K562 (cell line): ENCODE data around the gene EIF5B. TPM values are rescaled to one million over a fixed set of nuclear protein-coding genes. Genes with fewer than 3 reads are reported as not detected.

Experiments used
- ATAC-seq: fragments of 200-7000 bp; cut with Tn5 transposase; 3 replicates; pipeline ENCODE4 v1.9.1; 2020; ENCODE audit warnings: moderate library complexity
- BruUV-seq: library from RNA; stranded (reverse); fragments of 400-500 nt; replicated peaks from 2 replicates; lab custom pipeline; 2021; lab: Mats Ljungman, UMichigan
- CTCF ChIA-PET: fragments of 300-600 bp; formaldehyde crosslinking; extraction: SDS; loops from one replicate; lab custom pipeline; 2021; ENCODE audit warnings: low intra/inter-chr PET ratio; lab: Yijun Ruan, JAX
- POLR2A ChIA-PET: fragments of 300-600, 350-650 bp; sonication (Branson Sonifier 250); formaldehyde crosslinking; extraction: SDS; loops from one replicate; lab custom pipeline; 2021; ENCODE audit warnings: antibody characterized with exemption, inconsistent platforms; lab: Yijun Ruan, JAX
- DNase-seq, 4 experiments: peaks; one replicate each; pipeline versions ENCODE4 v3.0.0 to v3.0.0-alpha.2; 2011 to 2018; ENCODE audit warnings: low spot score in 3 of 4, mixed read lengths in 3 of 4; ENCODE audit errors: extremely low read depth in 1 of 4
- FAIRE-seq: peaks from 2 replicates; lab custom pipeline; 2011; peaks lifted over from hg19 to GRCh38; lab: Jason Lieb, UNC
- H2AFZ ChIP-seq: 2 replicates; pipeline ENCODE4 v1.6.0; 2011; ENCODE audit warnings: low read depth, low read length, control low read depth, inconsistent platforms
- H3K27ac ChIP-seq: fragments of 200-600 bp; 3 replicates; pipeline ENCODE4 v1.8.0; 2011; ENCODE audit warnings: low read depth, mild to moderate bottlenecking, control low read depth, inconsistent platforms, low read length, moderate library complexity, mixed read lengths; ENCODE audit errors: extremely low read depth
- H3K27me3 ChIP-seq, 2 experiments: fragments of 300-600 bp in 1 of 2; 2 replicates in 1 of 2; 3 replicates in 1 of 2; pipeline versions ENCODE4 v1.6.0 to v1.8.0; 2011; ENCODE audit warnings: inconsistent platforms in 2 of 2, low read length in 2 of 2, mild to moderate bottlenecking in 1 of 2, mixed read lengths in 1 of 2, moderate library complexity in 1 of 2; ENCODE audit not compliant: control insufficient read depth in 2 of 2, insufficient read depth in 2 of 2
- H3K36me3 ChIP-seq: fragments of 300-600 bp; 3 replicates; pipeline ENCODE4 v1.8.0; 2011; ENCODE audit warnings: mild to moderate bottlenecking, low read length, inconsistent platforms; ENCODE audit not compliant: control insufficient read depth, insufficient read depth
- H3K4me1 ChIP-seq, 2 experiments: fragments of 200-600 bp in 1 of 2; replicated peaks in 1 of 2; 2 replicates in 1 of 2; 3 replicates in 1 of 2; pipeline versions ENCODE4 v1.5.1 to v1.8.0; 2011; ENCODE audit warnings: inconsistent platforms in 2 of 2, low read length in 2 of 2, mild to moderate bottlenecking in 1 of 2, mixed read lengths in 1 of 2, moderate library complexity in 1 of 2; ENCODE audit not compliant: control insufficient read depth in 2 of 2, insufficient read depth in 2 of 2
- H3K4me2 ChIP-seq: 2 replicates; pipeline ENCODE4 v1.6.1; 2011; ENCODE audit warnings: low read length, control low read depth, inconsistent platforms, mixed read lengths; ENCODE audit not compliant: insufficient read depth
- H3K4me3 ChIP-seq: fragments of 200-600 bp; sonication (generic), shearing (Covaris generic); 2 replicates; pipeline ENCODE4 v1.5.1; 2016; ENCODE audit warnings: control low read depth, inconsistent platforms
- H3K79me2 ChIP-seq: fragments of 200-600 bp; 3 replicates; pipeline ENCODE4 v1.8.0; 2011; ENCODE audit warnings: low read length, inconsistent platforms; ENCODE audit not compliant: control insufficient read depth, insufficient read depth
- H3K9ac ChIP-seq, 2 experiments: 2 replicates each; pipeline versions ENCODE4 v1.6.0 to v1.6.1; 2011; ENCODE audit warnings: low read depth in 2 of 2, low read length in 2 of 2, control low read depth in 1 of 2, inconsistent platforms in 1 of 2, mild to moderate bottlenecking in 1 of 2, mixed read lengths in 1 of 2; ENCODE audit not compliant: insufficient read depth in 1 of 2
- H3K9me1 ChIP-seq: one replicate; pipeline ENCODE4 v1.6.0; 2011; ENCODE audit warnings: inconsistent platforms, mild to moderate bottlenecking, low read length, moderate library complexity; ENCODE audit not compliant: control insufficient read depth, insufficient read depth
- H3K9me3 ChIP-seq: replicated peaks from 2 replicates; pipeline ENCODE4 v1.5.1; 2011; ENCODE audit warnings: low read depth, low read length, inconsistent platforms; ENCODE audit not compliant: control insufficient read depth, insufficient read depth
- H4K20me1 ChIP-seq: replicated peaks from 2 replicates; pipeline ENCODE4 v1.6.1; 2011; ENCODE audit warnings: low read length, inconsistent platforms, mixed read lengths; ENCODE audit not compliant: control insufficient read depth, insufficient read depth
- HDAC3 ChIP-seq: fragments of 450-650 bp; IDR thresholded peaks from 2 replicates; pipeline ENCODE4 v1.6.1; 2018; ENCODE audit warnings: borderline replicate concordance, mild to moderate bottlenecking, moderate library complexity; ENCODE audit not compliant: partially characterized antibody
- SLC30A9 ChIP-seq: fragments of 250-450 bp; sonication (Bioruptor Pico); IDR thresholded peaks from 2 replicates; pipeline ENCODE4 v1.8.0; 2022; ENCODE audit warnings: mild to moderate bottlenecking, moderate library complexity
- YY1 ChIP-seq, 3 experiments: IDR thresholded peaks; 2 replicates each; pipeline ENCODE4 v1.6.1; 2011; ENCODE audit warnings: low read length in 2 of 3, mild to moderate bottlenecking in 2 of 3, moderate library complexity in 2 of 3, borderline replicate concordance in 1 of 3, control low read depth in 1 of 3, low read depth in 1 of 3; ENCODE audit not compliant: insufficient read depth in 3 of 3, insufficient replicate concordance in 2 of 3, control insufficient read depth in 1 of 3, insufficient read length in 1 of 3; ENCODE audit errors: extremely low read depth in 1 of 3
- ZBTB33 ChIP-seq: sonication (generic); formaldehyde crosslinking; IDR thresholded peaks from 2 replicates; pipeline ENCODE4 v1.8.1; 2023; ENCODE audit warnings: mild to moderate bottlenecking, missing genetic modification reagents
- ZBTB34 ChIP-seq: fragments of 250-450 bp; sonication (Bioruptor Pico); IDR thresholded peaks from 2 replicates; pipeline ENCODE4 v1.8.0; 2021; ENCODE audit warnings: mild to moderate bottlenecking, moderate library complexity
- ZC3H11A ChIP-seq: IDR thresholded peaks from 2 replicates; pipeline ENCODE4 v1.6.1; 2012; ENCODE audit warnings: low read depth, low read length, improper control_type of control experiment
- ZNF384 ChIP-seq: IDR thresholded peaks from 2 replicates; pipeline ENCODE4 v1.6.1; 2012; ENCODE audit warnings: low read depth, low read length, improper control_type of control experiment
- WGBS: fragments of 100-300 bp; shearing (Covaris generic); methylation state at CpG from one replicate; pipeline ENCODE4 v1.1.6; 2016; ENCODE audit warnings: low coverage, mixed read lengths; ENCODE audit not compliant: insufficient coverage; ENCODE audit errors: missing lambda C conversion rate; 5-methylcytosine and 5-hydroxymethylcytosine counted together
- in situ Hi-C: fragments of 300-500 bp; cut with MboI; formaldehyde crosslinking; loops from 4 replicates; pipeline ENCODE4 v1.15.0; 2018; ENCODE audit warnings: inconsistent platforms, mixed read lengths
- intact Hi-C: fragments of 100-400 bp; cut with micrococcal nuclease; formaldehyde crosslinking; loops from 2 replicates; pipeline ENCODE4 v1.14.2; 2022
- polyA plus RNA-seq, 8 experiments: library from polyadenylated mRNA; depleted of rRNA in 4 of 8; stranded (reverse) in 5 of 8; unstranded in 3 of 8; fragments of >200 nt; fragmentation: Nextera tagmentation in 2 of 8; fragmentation: Illumina TruSeq in 1 of 8; extraction: Ambion mirVana in 2 of 8; extraction: Trizol in 1 of 8; gene quantifications; 2 replicates each; pipeline versions ENCODE4 v1.2.1 to v1.2.3, GENCODE V29; 2011 to 2014; ENCODE audit warnings: inconsistent platforms in 1 of 8, missing spikeins in 1 of 8
- total RNA-seq, 7 experiments: library from RNA; depleted of rRNA in 6 of 7; stranded (reverse); fragments of >200 nt in 6 of 7; fragmentation: Illumina TruSeq in 2 of 7; extraction: Trizol in 2 of 7; gene quantifications; 2 replicates each; pipeline versions ENCODE4 v1.2.1 to v1.2.3, GENCODE V29; 2011 to 2021; ENCODE audit warnings: low replicate concordance in 1 of 7

The EIF5B gene
- total and polyA plus RNA-seq, 9 of the 15 experiments (the other 6 are each of a cell fraction or from before 2014, with no cell fraction given), result 26.5 to 143 (median 47.7) TPM

GRCh38 chr2:99340669-99341236 is 3.6 kb downstream of the EIF5B start:
- Histone ChIP-seq H3K79me2 (peaks cover 95% of the 10 kb centered on the region), H3K9me1 (no peaks in the 10 kb centered on the region), H3K36me3 (peaks cover 12% of the 10 kb centered on the region; the same call in 1 of the 3 replicates), H4K20me1 (peaks cover 17% of the 10 kb centered on the region; the same call in 1 of the 2 replicates), H3K4me3 (no peak overlapping the region), H3K4me1 (peaks cover 5 to 11% of the 10 kb centered on the region in 2 experiments; a peak in 3 of 5 replicates), H2AFZ (no peak overlapping the region), H3K9me3 (no peaks in the 10 kb centered on the region), H3K27ac (no peak overlapping the region; the same call in 2 of the 3 replicates), H3K4me2 (peak overlapping the region; percentile 45; the same call in 1 of the 2 replicates), H3K27me3 (no peaks in the 10 kb centered on the region), H3K9ac (peak overlapping the region in 1 of 2 experiments; percentile 62; a peak in 1 of 4 replicates)
- FAIRE-seq (no peak), DNase-seq (peak in 1 of 4 experiments; percentile 16), ATAC-seq (no peak)
- no peak for TF ChIP-seq HDAC3
- TF ChIP-seq ZBTB33, result peak; percentile 57; the same call in 1 of the 2 replicates
- no peak for TF ChIP-seq ZC3H11A
- no peak for TF ChIP-seq SLC30A9 (CRISPR knock-in tag)
- no peak for TF ChIP-seq YY1 (IDR thresholded peaks at IDR 0.05; ENCODE audit: borderline replicate concordance in 1 of 3, control insufficient read depth in 1 of 3, extremely low read depth in 1 of 3, insufficient read depth in 3 of 3, insufficient read length in 1 of 3, insufficient replicate concordance in 2 of 3, low read depth in 1 of 3, low read length in 2 of 3)
- TF ChIP-seq ZBTB34, result no peak
- TF ChIP-seq ZNF384, result 0 out of 2 replicates have a peak, but pooled peaks have one; percentile 9
- in situ Hi-C loops, result no loop called here
- POLR2A ChIA-PET, result interaction anchor here (0.6 to 1.1 kb wide), 2 partner anchors 10 to 46 kb away, joined by 3 to 4 read pairs; no protein-coding TSS in a partner anchor
- WGBS, result 20% methylated on average over 3 of the region's 8 CpGs
- intact Hi-C loops, result no loop called here
- no TSS peak for BruUV-seq
- CTCF ChIA-PET, result no interaction called here
